Vagina (tissue), 2 donors: ENCODE measurements around the gene LRRC1.

Source experiments
- CTCF ChIP-seq, 3 experiments: fragments of 450-650 bp in 2 of 3; fragments of 200-600 bp in 1 of 3; sonication (generic) in 1 of 3; IDR thresholded peaks; one replicate each; pipeline ENCODE4 v1.5.1; 2017 to 2019; ENCODE audit warnings: antibody characterized with exemption in 3 of 3, mild to moderate bottlenecking in 2 of 3, moderate library complexity in 2 of 3
- POLR2A ChIP-seq, 2 donors: fragments of 450-650 bp; IDR thresholded peaks; one replicate each; pipeline ENCODE4 v1.6.1; 2017; ENCODE audit warnings: antibody characterized with exemption in 2 of 2, mild to moderate bottlenecking in 2 of 2, moderate library complexity in 2 of 2

GRCh38 chr6:53831081-53831869 is 36.5 kb downstream of the LRRC1 start:
- TF ChIP-seq CTCF (IDR thresholded peaks at IDR 0.05) = no peak
- TF ChIP-seq POLR2A (IDR thresholded peaks at IDR 0.05) = no peak
